NB4 (cell line): ENCODE data around the gene GSDME.

Experiments used
- DNase-seq: peaks from one replicate; pipeline ENCODE4 v3.0.0; 2010; ENCODE audit warnings: low read depth
- H3K4me3 ChIP-seq: one replicate; pipeline ENCODE4 v1.5.1; 2011; ENCODE audit warnings: mild to moderate bottlenecking, low read depth, low read length, moderate library complexity
- CTCF ChIP-seq: IDR thresholded peaks from one replicate; pipeline ENCODE4 v1.5.1; 2012; ENCODE audit warnings: low read depth, low read length
- MAX ChIP-seq: IDR thresholded peaks from 2 replicates; pipeline ENCODE4 v1.6.1; 2011; ENCODE audit warnings: low read depth, low read length
- MYC ChIP-seq: IDR thresholded peaks from 2 replicates; pipeline ENCODE4 v1.6.1; 2011; ENCODE audit warnings: low read depth, low read length
- POLR2A ChIP-seq: IDR thresholded peaks from 2 replicates; pipeline ENCODE4 v1.6.1; 2011; ENCODE audit warnings: mild to moderate bottlenecking; ENCODE audit not compliant: insufficient read length; ENCODE audit errors: extremely low read depth

Gene GSDME

GRCh38 chr7:24705461-24705954 lies 51.8 kb downstream of the GSDME start:
- TF ChIP-seq POLR2A = no peak
- no peak for TF ChIP-seq CTCF
- no peak for DNase-seq
- H3K4me3 ChIP-seq = no peak overlapping the region

- no peak for TF ChIP-seq MAX
- TF ChIP-seq CTCF = no peak
- no peak for TF ChIP-seq MYC
- no peak for TF ChIP-seq POLR2A
- no peak overlapping the region for H3K4me3 ChIP-seq
- no peak for DNase-seq
Measured at GRCh38 chr7:24704311-24704710, 53.0 kb downstream of the GSDME start.

GRCh38 chr7:24703296-24703695 lies 54.0 kb downstream of the GSDME start:
- no peak for DNase-seq
- no peak overlapping the region for H3K4me3 ChIP-seq
- TF ChIP-seq MAX = no peak
- TF ChIP-seq CTCF = no peak
- TF ChIP-seq POLR2A = no peak
- TF ChIP-seq MYC = no peak

- H3K4me3 ChIP-seq = no peak overlapping the region
- DNase-seq = no peak
- TF ChIP-seq POLR2A (no peak), MAX (no peak), MYC (no peak), CTCF (no peak)
Measured at GRCh38 chr7:24702755-24703154, 54.5 kb downstream of the GSDME start.

- TF ChIP-seq MYC = no peak
- TF ChIP-seq CTCF = no peak
- no peak for TF ChIP-seq MAX
- no peak for TF ChIP-seq POLR2A
- no peak for DNase-seq
- H3K4me3 ChIP-seq = no peak overlapping the region
Measured at GRCh38 chr7:24701261-24702235, 55.7 kb downstream of the GSDME start.
